ENCODE measurements around the gene DEGS2.

Gene DEGS2

DNA sequence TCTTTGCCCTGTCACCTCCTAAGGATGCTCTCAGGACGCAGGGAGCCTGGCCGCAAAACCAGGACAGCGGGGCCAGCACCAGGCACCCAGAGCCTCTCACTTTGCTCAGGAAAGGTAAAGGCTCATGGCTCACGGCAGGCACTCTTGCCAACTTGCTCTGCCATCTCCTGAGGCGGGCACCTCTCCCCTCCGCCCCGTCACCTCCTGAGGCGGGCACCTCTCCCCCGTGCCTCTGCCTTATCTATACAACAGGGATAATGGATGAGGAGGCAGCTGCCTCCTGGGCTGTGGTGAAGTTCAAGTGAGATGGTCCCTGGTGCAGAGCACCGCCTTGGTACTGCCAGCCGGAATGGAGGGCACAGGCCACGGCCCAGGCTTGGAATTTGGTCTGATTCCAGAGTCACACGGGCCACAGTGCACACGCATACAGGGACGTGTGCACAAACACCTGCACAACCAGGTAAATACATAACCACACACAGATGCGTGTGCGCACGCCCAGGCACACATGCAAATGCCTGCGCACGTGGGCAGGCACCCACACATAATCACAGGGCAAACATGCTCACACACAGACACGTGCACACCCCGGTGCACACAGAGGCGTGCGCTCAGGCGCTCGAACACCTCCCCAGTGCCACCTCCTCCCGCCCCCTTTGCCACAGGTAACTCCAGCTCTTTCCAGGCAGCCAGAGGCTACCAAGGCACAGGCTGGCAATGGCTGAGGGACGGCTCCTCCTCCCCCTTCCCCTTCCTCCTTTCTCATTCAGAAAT, 11.6 kb downstream of the DEGS2 start:
- no peak for DNase-seq

- no peak for DNase-seq
Observed at GRCh38 chr14:100147181-100147631, 12.2 kb downstream of the DEGS2 start.

DNA sequence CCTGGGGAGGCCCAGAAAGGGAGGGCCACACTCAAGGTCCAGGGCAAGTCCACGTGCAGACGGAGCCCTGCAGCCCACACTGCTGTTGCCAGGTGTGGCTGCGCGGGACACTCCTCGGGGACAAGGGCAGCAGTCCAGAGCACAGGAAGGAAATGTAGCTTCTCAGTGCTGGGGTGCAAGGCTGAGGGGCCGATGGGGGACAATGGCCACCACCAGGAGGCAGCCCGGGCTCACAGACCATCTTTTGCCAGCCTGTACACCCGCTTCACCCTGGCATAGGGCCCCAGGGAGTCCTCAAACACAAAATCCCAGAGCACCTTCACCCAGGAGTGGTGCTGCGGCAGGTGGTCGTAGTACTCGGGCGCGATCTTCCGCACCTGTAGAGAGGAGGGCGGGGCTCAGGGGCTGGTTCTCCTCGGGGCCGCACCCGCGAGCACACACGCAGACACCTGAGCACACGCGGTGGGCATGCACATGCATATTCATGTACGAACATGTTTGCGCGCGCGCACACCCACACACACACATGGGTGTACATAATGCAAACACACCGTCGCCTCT, 12.8 kb downstream of the DEGS2 start:
- peak; percentile 46 for DNase-seq

- DNase-seq, result no peak
Observed at GRCh38 chr14:100145682-100146464, 13.6 kb downstream of the DEGS2 start.

- no peak for DNase-seq
Observed at GRCh38 chr14:100144996-100145646, 14.3 kb downstream of the DEGS2 start.

GRCh38 chr14:100144645-100144995, 14.8 kb downstream of the DEGS2 start:
- no peak for DNase-seq

DNA sequence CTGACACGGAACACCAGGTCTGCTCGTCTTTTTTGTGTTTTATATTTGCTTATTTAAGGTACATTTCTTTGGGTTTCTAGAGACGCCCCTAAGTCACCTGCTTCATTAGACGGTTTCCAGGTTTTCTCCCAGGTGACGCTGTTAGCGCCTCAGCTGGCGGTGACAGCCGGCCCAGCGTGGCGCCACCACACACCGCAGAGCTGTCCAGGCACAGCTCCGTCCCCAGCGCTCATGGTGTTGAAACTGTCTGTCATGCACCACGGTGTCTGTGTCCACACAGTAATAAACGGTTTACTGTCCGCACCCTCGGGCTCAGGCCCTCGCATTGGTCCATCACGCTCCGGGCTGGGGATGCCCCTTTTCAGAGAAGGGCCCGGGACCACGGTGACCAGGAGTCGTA, 15.5 kb downstream of the DEGS2 start:
- DNase-seq, result no peak

DNA sequence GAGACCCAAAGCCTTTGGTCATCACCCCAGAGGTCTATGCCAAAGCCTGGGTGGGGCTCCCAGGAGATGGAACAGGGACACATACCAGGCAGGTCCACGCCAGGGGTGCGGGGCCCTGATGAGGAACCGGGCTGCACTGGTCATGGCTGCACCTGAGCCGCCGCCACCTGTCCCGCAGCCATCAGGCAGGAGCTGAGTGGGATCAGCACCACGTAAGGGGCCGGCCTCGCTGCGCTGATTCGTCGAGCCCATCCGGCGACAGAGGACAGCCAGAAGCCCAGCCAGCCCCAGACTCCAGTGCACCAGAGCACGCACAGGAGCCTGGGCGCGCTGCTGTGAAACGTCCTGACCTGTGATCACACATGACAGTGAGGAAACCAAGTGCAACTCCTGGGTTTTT, 15.9 kb downstream of the DEGS2 start:
- DNase-seq, result no peak

- no peak for DNase-seq
Observed at GRCh38 chr14:100142073-100143040, 17.1 kb downstream of the DEGS2 start.

- no peak for DNase-seq
Observed at GRCh38 chr14:100141098-100141497, 18.3 kb downstream of the DEGS2 start.

DNA sequence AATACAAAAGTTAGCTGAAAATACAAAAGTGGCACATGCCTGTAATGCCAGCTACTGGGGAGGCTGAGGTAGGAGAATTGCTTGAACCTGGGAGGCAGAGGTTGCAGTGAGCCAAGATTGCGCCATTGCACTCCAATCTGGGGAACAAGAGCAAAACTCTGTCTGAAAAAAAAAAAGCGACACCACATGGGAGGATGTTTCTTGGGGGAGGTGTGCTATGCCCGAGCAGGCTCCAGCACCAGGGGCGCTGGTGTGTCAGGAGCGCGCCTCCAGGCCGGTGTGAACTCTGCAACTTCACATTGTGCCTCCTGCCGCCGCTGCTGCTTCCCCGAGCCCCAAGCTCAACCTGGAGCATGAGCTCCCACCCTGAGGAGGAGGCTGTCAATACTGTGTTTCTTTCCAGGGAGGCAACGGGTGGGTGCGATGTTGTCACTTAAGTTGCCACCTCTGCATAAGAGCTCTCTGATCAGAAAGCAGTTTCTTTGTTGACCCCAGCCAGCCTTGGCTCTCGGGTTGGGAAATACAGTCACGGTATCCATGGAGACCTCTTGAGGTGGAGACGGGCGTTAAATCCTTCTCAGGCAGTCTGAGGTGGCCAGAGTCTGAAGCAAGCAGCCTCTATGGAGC, 18.9 kb downstream of the DEGS2 start:
- no peak for DNase-seq

DNA sequence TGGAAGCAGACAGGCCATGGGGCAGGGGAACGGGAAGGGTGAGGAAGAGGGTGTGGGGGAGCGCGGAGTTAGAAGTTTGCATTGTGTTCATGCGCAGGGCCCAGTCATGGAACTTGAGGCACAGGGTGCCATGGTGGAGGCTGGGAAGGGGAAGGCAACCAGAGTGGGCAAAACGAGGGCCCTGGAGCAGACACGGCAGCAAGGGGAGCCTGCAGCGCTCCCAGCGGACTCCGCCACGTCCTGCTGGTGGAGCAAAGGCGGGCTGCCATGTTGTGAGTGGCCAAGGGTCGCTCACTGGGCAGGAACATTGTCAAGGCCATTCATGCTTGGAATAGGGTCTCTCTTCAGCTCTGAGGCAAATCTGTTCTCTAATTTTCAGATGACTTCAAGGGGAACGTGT, 20.5 kb downstream of the DEGS2 start:
- DNase-seq, result no peak

DNA sequence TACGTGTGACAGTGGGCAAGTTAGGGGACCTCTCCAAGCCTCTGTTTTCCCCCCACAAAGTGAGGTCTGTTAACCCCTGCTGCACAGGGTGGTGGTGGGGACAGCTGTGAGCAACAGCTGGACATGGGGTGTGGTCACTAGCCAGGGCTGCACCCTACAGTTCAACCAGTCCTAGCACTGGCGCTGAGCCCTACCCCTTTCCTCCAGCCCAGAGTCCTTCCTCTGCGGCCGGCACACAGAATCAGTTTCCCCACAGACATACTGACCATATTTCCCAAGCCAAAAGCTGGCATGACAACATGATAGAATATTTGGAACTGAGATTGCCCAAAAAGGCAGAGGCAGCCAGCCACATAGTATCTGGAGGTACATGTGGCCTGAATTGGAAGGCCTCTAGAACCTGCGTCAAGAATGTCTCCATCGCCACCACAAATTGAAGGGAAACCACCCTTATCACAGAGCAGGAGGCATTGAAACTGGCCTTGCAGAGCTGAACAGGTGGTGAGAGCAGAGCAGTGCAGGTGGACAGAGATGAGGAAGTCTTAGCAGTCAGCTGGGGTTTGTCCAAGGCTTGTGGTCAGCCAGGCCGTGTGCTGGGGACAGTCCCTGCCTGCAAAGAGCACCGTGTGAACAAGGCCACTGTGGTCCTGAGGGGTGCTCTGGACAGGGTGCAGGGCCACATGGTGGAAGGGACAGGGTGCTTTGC, 21.2 kb downstream of the DEGS2 start:
- no peak for DNase-seq

- DNase-seq, result no peak
Observed at GRCh38 chr14:100137173-100137572, 22.3 kb downstream of the DEGS2 start.

- DNase-seq, result no peak
Observed at GRCh38 chr14:100135784-100136183, 23.7 kb downstream of the DEGS2 start.

DNA sequence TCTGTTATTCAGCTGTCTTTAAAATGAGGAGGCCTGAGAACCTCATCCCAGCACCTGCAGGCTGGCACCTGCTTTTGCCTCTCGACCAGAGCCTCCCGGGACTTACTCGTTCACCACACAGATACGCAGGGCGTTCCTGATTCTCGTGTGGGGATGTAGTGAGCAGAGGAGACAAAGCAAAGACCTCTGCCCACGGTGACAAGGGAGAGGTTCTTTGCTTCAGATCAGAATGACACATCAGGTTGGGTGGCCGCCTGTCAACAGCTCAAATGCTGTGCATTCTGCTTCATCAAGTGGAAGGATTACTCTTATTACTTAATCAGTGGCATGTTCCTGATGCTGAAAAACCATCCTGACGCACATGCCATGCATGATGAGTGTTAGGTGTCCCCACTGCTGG, 24.4 kb downstream of the DEGS2 start:
- DNase-seq, result peak; percentile 36

GRCh38 chr14:100134586-100134985, 24.9 kb downstream of the DEGS2 start:
- DNase-seq, result no peak

- no peak for DNase-seq
Observed at GRCh38 chr14:100132903-100133510, 26.4 kb downstream of the DEGS2 start.

DNA sequence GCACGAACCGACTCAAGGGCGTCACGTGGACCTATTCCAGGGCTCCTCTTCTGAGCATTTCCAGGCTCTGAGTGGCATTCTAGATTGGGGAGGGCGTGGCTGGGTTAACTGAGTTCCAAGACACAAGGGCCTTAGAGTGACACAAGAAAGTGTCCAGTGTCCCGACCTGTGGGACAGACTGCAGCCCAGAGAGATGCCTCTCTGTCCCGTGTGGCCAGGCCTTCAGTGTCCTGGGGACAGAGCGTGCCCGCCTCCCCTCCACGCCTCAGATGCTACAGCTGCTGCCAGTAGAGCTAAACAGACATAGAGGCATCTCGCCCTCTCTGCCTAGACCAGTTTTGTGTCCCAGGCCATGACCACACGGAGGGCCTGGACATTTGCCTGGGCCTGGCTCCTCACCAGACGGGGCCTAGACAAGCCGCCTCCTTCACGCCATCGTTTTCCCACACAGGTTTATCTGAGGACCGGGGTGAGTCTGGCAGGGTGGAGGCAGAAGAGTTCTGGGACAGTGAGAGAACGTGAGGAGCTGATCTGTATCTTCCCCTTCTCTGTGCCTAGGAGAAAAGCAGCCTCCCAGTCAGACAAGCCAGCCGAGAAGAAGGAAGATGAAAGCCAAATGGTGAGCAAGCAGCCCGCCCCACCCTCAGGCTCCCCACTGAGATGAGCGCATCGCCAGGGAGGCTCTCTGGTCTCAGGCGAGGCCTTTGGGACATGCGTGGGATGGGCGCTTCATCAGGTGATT, 27.1 kb downstream of the DEGS2 start:
- DNase-seq, result no peak

DNA sequence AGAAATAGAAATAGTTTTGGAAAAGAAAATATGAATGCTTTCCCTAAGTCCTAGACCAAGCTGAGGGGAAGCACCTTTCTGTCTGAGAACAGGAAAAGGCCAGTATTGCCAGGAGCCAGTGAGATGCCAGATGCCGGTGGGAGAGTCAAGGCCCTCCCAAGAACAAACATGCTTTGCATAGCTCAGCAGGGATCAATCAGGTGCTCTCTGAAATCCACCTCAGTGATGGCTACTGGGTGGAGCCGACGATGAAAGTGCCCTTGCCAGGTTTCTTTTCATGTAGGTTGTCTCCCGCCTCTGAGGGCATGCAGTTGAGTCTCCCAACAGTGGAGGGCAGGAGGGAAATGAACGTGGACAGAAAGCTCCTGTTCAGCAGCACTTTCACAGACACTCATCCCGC, 28.3 kb downstream of the DEGS2 start:
- no peak for DNase-seq
